Measurements from ENCODE around the gene FGF23. TPM values are rescaled to one million over a fixed set of nuclear protein-coding genes. Genes with fewer than 3 reads are reported as not detected.
"Not testable (repeated sequence)": the region's sequence is repeated elsewhere in the genome, so short reads cannot be mapped to it uniquely, and the experiment has no call there.

Gene FGF23
- total RNA-seq (2014; rRNA removed; shearing (Covaris generic)): not detected in 2 replicates

- peak; percentile 59 for DNase-seq (ENCODE audit: low read depth)
Measured at GRCh38 chr12:4379405-4379804, at the start of gene FGF23. Gene FGF23, minus strand, starts transcription at chr12:4379712. Its CDS starts 130 bp downstream, at chr12:4379582.

GRCh38 chr12:4424422-4424821, 44.9 kb upstream of the FGF23 start:
- no peak for DNase-seq (ENCODE audit: low read depth)

- no peak for DNase-seq (ENCODE audit: low read depth)
Measured at GRCh38 chr12:4423528-4424195, 44.1 kb upstream of the FGF23 start.

- DNase-seq (ENCODE audit: low read depth): no peak
Measured at GRCh38 chr12:4422985-4423384, 43.5 kb upstream of the FGF23 start.

- DNase-seq (ENCODE audit: low read depth): peak; percentile 16
Measured at GRCh38 chr12:4421590-4422031, 42.1 kb upstream of the FGF23 start.

- DNase-seq (ENCODE audit: low read depth): no peak
Measured at GRCh38 chr12:4420138-4420670, 40.7 kb upstream of the FGF23 start.

- no peak for DNase-seq (ENCODE audit: low read depth)
Measured at GRCh38 chr12:4418913-4419312, 39.4 kb upstream of the FGF23 start.

- DNase-seq (ENCODE audit: low read depth): no peak
Measured at GRCh38 chr12:4417936-4418335, 38.4 kb upstream of the FGF23 start.

GRCh38 chr12:4417455-4417854, 37.9 kb upstream of the FGF23 start:
- DNase-seq (ENCODE audit: low read depth): no peak

- DNase-seq (ENCODE audit: low read depth): no peak
Measured at GRCh38 chr12:4416276-4416675, 36.8 kb upstream of the FGF23 start.

GRCh38 chr12:4412465-4412864, 33.0 kb upstream of the FGF23 start:
- peak; percentile 69 for DNase-seq (ENCODE audit: low read depth)

- peak; percentile 31 for DNase-seq (ENCODE audit: low read depth)
Measured at GRCh38 chr12:4412056-4412455, 32.5 kb upstream of the FGF23 start.

- DNase-seq (ENCODE audit: low read depth): no peak
Measured at GRCh38 chr12:4407136-4407535, 27.6 kb upstream of the FGF23 start.

GRCh38 chr12:4404877-4405637, 25.5 kb upstream of the FGF23 start:
- not testable (repeated sequence) for DNase-seq (ENCODE audit: low read depth)

GRCh38 chr12:4402996-4403395, 23.5 kb upstream of the FGF23 start:
- DNase-seq (ENCODE audit: low read depth): no peak

GRCh38 chr12:4401117-4401516, 21.6 kb upstream of the FGF23 start:
- no peak for DNase-seq (ENCODE audit: low read depth)

GRCh38 chr12:4395818-4396217, 16.3 kb upstream of the FGF23 start:
- DNase-seq (ENCODE audit: low read depth): no peak

- DNase-seq (ENCODE audit: low read depth): no peak
Measured at GRCh38 chr12:4393211-4393610, 13.7 kb upstream of the FGF23 start.

- DNase-seq (ENCODE audit: low read depth): no peak
Measured at GRCh38 chr12:4392223-4392742, 12.8 kb upstream of the FGF23 start.

GRCh38 chr12:4388662-4389061, 9.2 kb upstream of the FGF23 start:
- DNase-seq (ENCODE audit: low read depth): no peak

- no peak for DNase-seq (ENCODE audit: low read depth)
Measured at GRCh38 chr12:4388032-4388431, 8.5 kb upstream of the FGF23 start.

- no peak for DNase-seq (ENCODE audit: low read depth)
Measured at GRCh38 chr12:4387607-4388006, 8.1 kb upstream of the FGF23 start.

- DNase-seq (ENCODE audit: low read depth): no peak
Measured at GRCh38 chr12:4386801-4387200, 7.3 kb upstream of the FGF23 start.

All from RPMI7951 (cell line).